Memory B cell (primary cell): ENCODE data around the gene CFAP54.

ENCODE experiments used
- ATAC-seq: fragments of 150-1000 bp; cut with Tn5 transposase; 2 replicates; pipeline ENCODE4 v1.10.0; 2021; ENCODE audit warnings: low read depth, mild to moderate bottlenecking, moderate library complexity
- DNase-seq, 2 donors: peaks; one replicate each; pipeline ENCODE4 v3.0.0; 2022; ENCODE audit warnings: low spot score in 2 of 2
- H3K27ac Mint-ChIP-seq: one replicate; pipeline ENCODE4 v1.8.0; 2022; ENCODE audit warnings: mild to moderate bottlenecking, moderate library complexity, mixed read lengths
- H3K27me3 Mint-ChIP-seq: one replicate; pipeline ENCODE4 v1.8.0; 2022; ENCODE audit warnings: mixed read lengths
- H3K36me3 Mint-ChIP-seq: one replicate; pipeline ENCODE4 v1.8.0; 2022; ENCODE audit warnings: mild to moderate bottlenecking, mixed read lengths
- H3K4me1 Mint-ChIP-seq: one replicate; pipeline ENCODE4 v1.8.0; 2022; ENCODE audit warnings: mixed read lengths
- H3K4me3 Mint-ChIP-seq: one replicate; pipeline ENCODE4 v1.8.0; 2022; ENCODE audit warnings: mild to moderate bottlenecking, moderate library complexity, mixed read lengths
- H3K9me3 Mint-ChIP-seq: one replicate; pipeline ENCODE4 v1.8.0; 2022; ENCODE audit warnings: mixed read lengths

CFAP54 gene, protein sequence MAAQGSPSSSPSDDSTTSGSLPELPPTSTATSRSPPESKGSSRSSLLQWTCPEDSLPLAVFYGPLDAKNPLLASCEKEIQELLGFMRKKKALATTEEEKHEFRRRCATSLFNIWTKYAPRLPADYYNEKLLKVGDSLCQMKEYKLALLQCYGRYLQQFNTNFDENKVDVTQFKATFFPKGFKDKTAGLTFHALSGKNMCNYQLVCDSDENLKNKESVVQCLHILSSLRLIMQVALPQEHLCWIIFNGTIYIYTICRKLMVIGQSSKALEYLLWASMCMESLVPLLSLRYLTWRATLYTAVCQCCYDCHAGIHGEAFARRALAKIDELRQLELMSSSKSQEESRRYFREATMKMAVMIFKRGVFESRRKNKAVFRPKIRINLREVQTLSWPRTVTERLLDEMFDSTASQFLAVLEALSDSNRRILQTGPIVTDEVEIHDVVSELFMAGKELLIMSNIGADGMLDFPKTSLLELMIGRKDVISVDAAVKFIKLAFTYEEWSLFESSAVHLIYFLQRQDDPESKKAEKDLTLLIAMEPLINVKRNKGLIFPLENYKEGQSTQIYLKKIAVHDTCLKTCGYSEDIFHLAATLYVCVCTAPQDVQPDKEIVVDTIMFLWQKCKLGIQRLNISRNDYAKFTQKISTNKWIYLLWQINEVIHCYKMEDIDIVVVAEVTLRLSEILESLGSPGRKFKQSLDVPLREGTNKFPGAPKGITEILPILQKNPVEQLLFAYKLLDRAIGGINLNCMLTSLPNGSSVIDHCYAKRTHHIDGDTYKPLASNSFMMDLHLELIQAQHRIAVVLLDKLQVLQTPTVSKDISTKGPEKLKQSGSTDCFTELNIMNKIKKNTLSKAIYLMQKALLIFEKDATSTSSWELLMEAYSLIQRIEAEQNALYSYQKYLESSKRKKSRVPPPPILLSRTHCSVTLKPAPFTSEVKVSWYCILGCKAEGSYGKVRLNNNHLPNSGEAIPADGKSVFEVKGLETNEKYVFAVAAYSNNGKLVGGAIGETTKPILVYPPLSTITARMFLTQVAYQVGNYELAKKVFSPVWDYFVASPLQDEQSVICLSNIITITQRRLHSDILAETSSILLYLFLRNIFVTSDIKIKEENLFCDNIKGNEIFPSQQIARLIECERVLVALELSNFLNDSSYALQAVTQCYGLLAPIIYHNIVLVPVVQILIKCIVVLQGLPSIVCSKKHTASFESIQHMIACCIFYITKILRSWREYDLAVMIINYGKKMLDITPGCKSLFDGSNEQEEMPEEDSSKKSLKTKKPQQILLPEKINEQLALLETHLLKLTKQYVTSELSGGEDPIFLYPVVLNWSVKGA (N-terminal part only)

DNA sequence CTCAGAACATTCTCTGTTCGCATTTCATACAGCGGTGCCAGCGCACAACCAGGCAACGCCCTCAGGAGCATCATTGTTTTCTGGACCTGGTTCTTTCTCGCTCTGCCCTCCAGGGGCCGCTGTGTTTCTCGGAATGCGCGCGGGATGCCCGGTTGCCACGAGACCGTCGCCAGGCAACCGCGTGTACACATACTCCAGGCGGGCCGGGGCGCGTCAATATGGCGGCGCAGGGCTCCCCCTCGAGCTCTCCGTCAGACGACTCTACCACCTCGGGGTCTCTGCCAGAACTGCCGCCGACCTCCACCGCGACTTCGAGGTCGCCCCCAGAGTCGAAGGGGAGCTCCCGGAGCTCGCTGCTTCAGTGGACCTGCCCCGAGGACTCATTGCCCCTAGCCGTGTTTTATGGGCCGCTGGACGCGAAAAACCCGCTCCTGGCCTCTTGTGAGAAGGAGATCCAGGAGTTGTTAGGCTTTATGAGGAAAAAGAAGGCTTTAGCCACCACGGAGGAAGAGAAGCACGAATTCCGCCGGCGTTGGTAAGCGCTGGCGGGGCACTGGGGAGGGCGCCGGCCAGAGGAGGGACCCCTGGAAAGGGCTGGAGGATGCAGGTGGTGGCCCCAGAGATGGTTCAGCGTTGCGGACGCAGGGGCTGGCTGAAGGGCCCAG, at the start of gene CFAP54:
TSS of gene CFAP54 (plus strand) at position 186 of the 665 bp plus-strand sequence. CDS start at position 219, 33 bp downstream.
- no peaks in the 10 kb centered on the region for H3K36me3 Mint-ChIP-seq
- peaks cover 8% of the 10 kb centered on the region for H3K4me1 Mint-ChIP-seq
- H3K4me3 Mint-ChIP-seq = peak within 1 kb of the TSS; percentile 90
- H3K27me3 Mint-ChIP-seq = no peaks in the 10 kb centered on the region
- H3K9me3 Mint-ChIP-seq = no peaks in the 10 kb centered on the region
- peak within 1 kb of the TSS; percentile 98 for H3K27ac Mint-ChIP-seq
- ATAC-seq = peak; percentile 94
- DNase-seq = peak; percentile 94 to 95

DNA sequence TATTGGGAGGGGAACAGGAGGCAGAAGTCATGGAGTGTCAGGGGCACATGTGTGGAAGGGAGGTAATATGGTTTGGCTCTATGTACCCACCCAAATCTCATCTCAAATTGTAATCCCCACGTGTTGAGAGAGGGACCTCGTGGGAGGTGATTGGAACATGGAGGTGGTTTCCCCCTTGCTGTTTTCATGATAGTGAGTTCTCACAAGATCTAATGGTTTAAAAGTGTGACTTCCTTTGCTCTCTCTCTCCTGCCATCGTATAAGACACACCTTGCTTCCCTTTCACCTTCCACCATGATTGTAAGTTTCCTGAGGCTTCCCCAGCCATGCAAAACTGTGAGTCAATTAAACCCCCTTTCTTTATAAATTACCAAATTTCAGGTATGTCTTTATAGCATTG, 47.6 kb upstream of the CFAP54 start:
- no peak overlapping the region for H3K4me3 Mint-ChIP-seq
- H3K36me3 Mint-ChIP-seq = no peaks in the 10 kb centered on the region
- H3K27ac Mint-ChIP-seq = no peak overlapping the region
- no peak for ATAC-seq
- H3K27me3 Mint-ChIP-seq = no peaks in the 10 kb centered on the region
- peaks cover 1% of the 10 kb centered on the region for H3K9me3 Mint-ChIP-seq
- no peak for DNase-seq
- H3K4me1 Mint-ChIP-seq = peaks cover 7% of the 10 kb centered on the region

DNA sequence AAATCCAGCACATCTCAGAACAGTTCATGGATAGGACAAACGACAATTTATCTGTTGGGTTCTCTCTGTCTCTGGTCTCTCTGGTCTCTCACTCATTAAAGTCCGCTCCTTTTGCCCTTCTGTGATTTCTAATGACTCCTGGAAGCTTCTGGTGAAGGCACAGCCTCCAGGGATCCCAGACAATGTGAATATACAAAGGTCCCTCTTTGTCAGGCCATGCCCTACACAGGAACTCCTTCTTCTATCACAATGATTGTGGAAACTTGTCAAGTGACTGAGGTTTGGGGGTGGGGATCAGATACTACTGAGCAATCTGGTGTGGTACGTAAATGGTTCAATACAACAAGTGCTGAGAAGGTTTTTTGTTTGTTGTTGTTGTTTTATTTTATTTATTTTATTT, 46.5 kb upstream of the CFAP54 start:
- H3K36me3 Mint-ChIP-seq = no peaks in the 10 kb centered on the region

GRCh38 chr12:96444399-96444798, 45.0 kb upstream of the CFAP54 start:
- H3K9me3 Mint-ChIP-seq = peaks cover 1% of the 10 kb centered on the region
- H3K27ac Mint-ChIP-seq = peak overlapping the region; percentile 89
- ATAC-seq (no peak), DNase-seq (no peak)
- no peaks in the 10 kb centered on the region for H3K36me3 Mint-ChIP-seq
- peaks cover 7% of the 10 kb centered on the region for H3K4me1 Mint-ChIP-seq
- H3K27me3 Mint-ChIP-seq = no peaks in the 10 kb centered on the region
- no peak overlapping the region for H3K4me3 Mint-ChIP-seq

More for the DNA sequence above, 46.5 kb upstream of the CFAP54 start:
- no peak overlapping the region for H3K4me3 Mint-ChIP-seq
- H3K9me3 Mint-ChIP-seq = peaks cover 1% of the 10 kb centered on the region
- DNase-seq = no peak
- H3K27me3 Mint-ChIP-seq = no peaks in the 10 kb centered on the region
- peaks cover 7% of the 10 kb centered on the region for H3K4me1 Mint-ChIP-seq
- ATAC-seq = no peak
- no peak overlapping the region for H3K27ac Mint-ChIP-seq

DNA sequence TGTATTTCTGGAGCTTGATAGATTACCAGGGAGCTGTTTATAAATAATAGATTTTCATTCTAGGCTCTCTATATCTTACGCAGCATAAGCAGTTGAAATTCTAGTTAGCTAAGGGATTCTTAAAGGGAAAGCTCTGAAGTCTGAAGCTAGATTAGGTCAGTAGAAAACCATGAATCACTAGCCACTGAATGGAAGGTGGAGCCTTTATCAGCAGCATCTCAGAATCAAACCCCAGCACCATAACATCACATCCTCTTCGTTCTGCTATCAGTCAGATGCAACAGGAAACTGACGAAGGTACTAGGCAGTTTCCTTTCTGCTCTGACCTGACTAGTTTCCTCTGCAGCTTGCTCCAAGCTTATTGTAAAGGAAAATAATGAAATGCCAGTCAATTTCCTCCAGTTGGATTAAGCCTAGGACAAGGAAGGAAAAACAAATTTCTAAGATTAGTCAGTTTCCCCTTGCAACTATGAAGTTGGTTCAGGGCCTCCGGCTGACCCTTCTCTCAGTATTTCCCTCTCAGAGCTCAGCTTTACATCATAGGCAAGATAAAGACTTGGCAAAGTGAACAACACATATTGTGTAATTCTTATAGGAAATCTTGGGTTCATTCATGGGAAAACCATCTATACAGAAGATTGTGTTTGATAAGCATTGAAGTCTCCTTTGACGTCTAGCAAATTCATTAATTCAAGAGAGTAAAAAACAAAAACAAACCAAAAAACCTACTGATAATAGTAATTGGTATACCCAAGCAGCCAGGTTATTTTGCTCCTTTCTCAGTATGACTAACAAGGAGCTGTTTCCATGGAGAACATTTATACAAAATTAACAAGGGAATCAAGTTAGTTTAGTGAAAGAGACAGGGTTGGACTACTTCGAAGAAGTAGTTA, 43.4 kb upstream of the CFAP54 start:
- Mint-ChIP-seq H3K27me3 (no peaks in the 10 kb centered on the region), H3K36me3 (no peaks in the 10 kb centered on the region), H3K9me3 (no peaks in the 10 kb centered on the region), H3K4me3 (no peak overlapping the region), H3K4me1 (peaks cover 7% of the 10 kb centered on the region), H3K27ac (peak overlapping the region; percentile 89)
- DNase-seq (peak in 1 of 2 donors; percentile 5), ATAC-seq (peak; percentile 99)

DNA sequence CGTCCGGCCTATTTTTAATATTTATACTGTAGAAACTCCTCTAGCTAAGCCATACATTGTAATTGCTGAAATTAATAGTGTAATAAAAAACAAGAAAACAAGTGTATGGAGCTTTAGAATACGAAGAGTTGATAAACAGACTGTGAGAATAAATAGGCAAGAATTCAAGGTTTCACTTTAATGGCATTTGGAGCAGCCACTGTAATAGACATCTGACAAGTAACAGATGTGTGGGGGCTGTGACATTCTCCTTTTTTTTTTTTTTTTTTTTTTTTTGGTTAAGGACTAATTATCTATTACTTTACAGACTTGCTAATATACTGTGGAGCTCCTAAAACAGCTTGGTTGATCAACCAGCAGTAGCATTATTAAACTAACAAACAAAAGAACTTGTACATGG, 42.1 kb upstream of the CFAP54 start:
- H3K27ac Mint-ChIP-seq = no peak overlapping the region
- H3K27me3 Mint-ChIP-seq = no peaks in the 10 kb centered on the region
- H3K36me3 Mint-ChIP-seq = no peaks in the 10 kb centered on the region
- ATAC-seq = no peak
- H3K9me3 Mint-ChIP-seq = no peaks in the 10 kb centered on the region
- no peak for DNase-seq
- peaks cover 9% of the 10 kb centered on the region for H3K4me1 Mint-ChIP-seq
- no peak overlapping the region for H3K4me3 Mint-ChIP-seq

- Mint-ChIP-seq H3K4me3 (no peak overlapping the region), H3K9me3 (no peaks in the 10 kb centered on the region), H3K27ac (no peak overlapping the region), H3K4me1 (peaks cover 9% of the 10 kb centered on the region), H3K36me3 (no peaks in the 10 kb centered on the region), H3K27me3 (no peaks in the 10 kb centered on the region)
- DNase-seq = no peak
- no peak for ATAC-seq
These were observed 41.1 kb upstream of the CFAP54 start for GRCh38 chr12:96448300-96448699.

GRCh38 chr12:96452261-96452922, 37.0 kb upstream of the CFAP54 start:
- Mint-ChIP-seq H3K9me3 (no peaks in the 10 kb centered on the region), H3K36me3 (no peaks in the 10 kb centered on the region), H3K4me1 (peaks cover 17% of the 10 kb centered on the region), H3K27ac (peak overlapping the region; percentile 3), H3K27me3 (no peaks in the 10 kb centered on the region), H3K4me3 (no peak overlapping the region)
- no peak for ATAC-seq
- no peak for DNase-seq

- H3K27ac Mint-ChIP-seq = peak overlapping the region; percentile 1
These were observed 35.0 kb upstream of the CFAP54 start for GRCh38 chr12:96454396-96454795.

DNA sequence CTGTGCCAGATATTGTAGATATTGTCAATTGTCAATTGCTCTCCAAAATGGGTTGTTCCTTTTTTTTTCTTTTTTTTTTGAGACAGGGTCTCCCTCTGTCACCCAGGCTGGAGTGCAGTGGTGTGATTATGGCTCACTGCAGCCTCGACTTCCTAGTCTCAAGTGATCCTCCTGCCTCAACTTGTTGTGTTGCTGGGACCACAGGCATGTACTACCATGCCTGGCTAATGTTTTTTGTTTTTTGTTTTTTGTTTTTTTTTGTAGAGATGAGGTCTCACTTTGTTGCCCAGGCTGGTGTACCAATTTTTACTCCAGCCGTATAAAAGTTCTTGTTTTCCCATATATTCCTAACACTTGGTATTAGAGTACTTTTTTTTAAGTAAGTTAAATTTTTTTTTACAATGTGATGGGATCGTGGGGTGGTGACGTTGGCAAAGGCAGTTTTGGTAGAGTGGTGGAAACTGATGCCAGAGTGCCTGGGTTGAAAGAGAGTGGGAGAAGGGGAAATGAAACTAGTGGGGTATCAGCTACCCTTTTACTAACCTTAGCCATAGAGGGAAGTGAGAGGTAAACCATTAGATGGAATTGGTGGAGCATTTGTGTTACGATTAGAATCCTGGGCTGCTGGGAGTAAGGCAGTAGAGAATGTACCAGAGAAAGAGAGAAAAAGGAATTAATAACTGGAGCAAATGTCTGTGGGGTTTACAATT, 33.0 kb upstream of the CFAP54 start:
- Mint-ChIP-seq H3K36me3 (no peaks in the 10 kb centered on the region), H3K9me3 (no peaks in the 10 kb centered on the region), H3K27ac (peak overlapping the region; percentile 72), H3K4me3 (peak overlapping the region; percentile 32), H3K27me3 (no peaks in the 10 kb centered on the region), H3K4me1 (peaks cover 20% of the 10 kb centered on the region)
- peak; percentile 98 for ATAC-seq
- peak in 1 of 2 donors; percentile 42 for DNase-seq

More at GRCh38 chr12:96454396-96454795, 35.0 kb upstream of the CFAP54 start:
- no peaks in the 10 kb centered on the region for H3K36me3 Mint-ChIP-seq
- no peak for ATAC-seq
- H3K9me3 Mint-ChIP-seq = no peaks in the 10 kb centered on the region
- H3K4me1 Mint-ChIP-seq = peaks cover 20% of the 10 kb centered on the region
- DNase-seq = no peak
- H3K27me3 Mint-ChIP-seq = no peaks in the 10 kb centered on the region
- H3K4me3 Mint-ChIP-seq = no peak overlapping the region

DNA sequence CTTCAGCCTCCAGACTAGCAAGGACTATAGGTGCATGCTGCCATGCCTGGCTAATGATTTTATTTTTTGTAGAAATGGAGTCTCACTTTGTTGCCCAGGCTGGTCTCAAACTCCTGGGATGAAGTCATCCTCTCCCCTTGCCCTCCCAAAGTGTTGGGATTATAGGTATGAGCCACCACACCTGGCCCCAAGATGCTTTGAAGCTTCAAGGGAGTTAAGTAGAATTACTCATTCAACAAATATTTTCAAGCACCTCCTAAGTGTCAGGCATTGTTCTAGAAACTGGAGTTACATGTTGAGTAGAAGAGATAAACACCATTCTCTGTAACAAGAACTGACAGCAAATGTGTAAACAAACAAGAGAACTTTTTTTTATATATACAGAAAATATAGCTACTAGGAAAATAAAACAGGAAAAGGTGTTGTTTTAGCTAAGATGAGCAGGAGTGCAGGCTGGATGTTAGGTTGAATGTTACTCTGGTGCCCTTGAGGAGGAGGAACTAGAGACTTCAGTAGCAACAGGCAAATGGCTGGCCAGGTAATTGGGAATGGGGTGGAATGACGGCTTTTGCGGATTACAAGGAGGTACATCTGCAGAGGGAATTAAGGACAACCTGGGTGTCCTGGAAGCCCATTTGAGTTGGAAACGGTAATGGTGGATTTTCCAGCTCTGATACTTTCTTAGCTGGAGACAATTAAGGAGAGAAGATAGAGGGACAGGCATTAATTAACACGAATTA, 32.0 kb upstream of the CFAP54 start:
- Mint-ChIP-seq H3K27ac (no peak overlapping the region), H3K9me3 (no peaks in the 10 kb centered on the region), H3K4me1 (peaks cover 18% of the 10 kb centered on the region), H3K36me3 (no peaks in the 10 kb centered on the region), H3K4me3 (no peak overlapping the region), H3K27me3 (no peaks in the 10 kb centered on the region)
- ATAC-seq (no peak), DNase-seq (no peak)
